Keratinocyte (primary cell): ENCODE data around the gene PLXNB3. TPM values are rescaled to one million over a fixed set of nuclear protein-coding genes. Genes with fewer than 3 reads are reported as not detected.

ENCODE experiments used
- DNase-seq: peaks from one replicate; pipeline ENCODE4 v3.0.0-alpha.2; 2011; ENCODE audit warnings: low read depth, missing footprints, low spot score
- FAIRE-seq: peaks from 2 replicates; lab custom pipeline; 2011; peaks lifted over from hg19 to GRCh38; lab: Jason Lieb, UNC
- H2AFZ ChIP-seq: 2 replicates; pipeline ENCODE4 v1.6.0; 2012; ENCODE audit warnings: low read length, control low read depth, inconsistent platforms; ENCODE audit not compliant: control insufficient read depth
- H3K27ac ChIP-seq: 2 replicates; pipeline ENCODE4 v1.5.1; 2011; ENCODE audit warnings: low read length; ENCODE audit not compliant: control insufficient read depth, insufficient read depth
- H3K27me3 ChIP-seq: 3 replicates; pipeline ENCODE4 v1.6.0; 2011; ENCODE audit warnings: low read length; ENCODE audit not compliant: control insufficient read depth, insufficient read depth; ENCODE audit errors: extremely low read depth
- H3K36me3 ChIP-seq, 2 experiments: 2 replicates in 1 of 2; 3 replicates in 1 of 2; pipeline ENCODE4 v1.5.1; 2011; ENCODE audit warnings: low read length in 2 of 2, mild to moderate bottlenecking in 1 of 2; ENCODE audit not compliant: control insufficient read depth in 2 of 2, insufficient read depth in 2 of 2; ENCODE audit errors: extremely low read depth in 1 of 2
- H3K4me1 ChIP-seq: 3 replicates; pipeline ENCODE4 v1.5.1; 2011; ENCODE audit warnings: low read length; ENCODE audit not compliant: control insufficient read depth, insufficient read depth; ENCODE audit errors: extremely low read depth
- H3K4me2 ChIP-seq: 3 replicates; pipeline ENCODE4 v1.6.0; 2011; ENCODE audit warnings: low read depth, low read length; ENCODE audit not compliant: control insufficient read depth, insufficient read depth; ENCODE audit errors: extremely low read depth
- H3K4me3 ChIP-seq, 3 experiments: fragments of 200-600 bp in 1 of 3; sonication (generic) in 1 of 3; 2 replicates in 2 of 3; 3 replicates in 1 of 3; pipeline ENCODE4 v1.5.1; 2011 to 2016; ENCODE audit warnings: low read length in 3 of 3, mild to moderate bottlenecking in 3 of 3, control low read depth in 2 of 3, inconsistent platforms in 1 of 3, low read depth in 1 of 3, mixed read lengths in 1 of 3, mixed run types in 1 of 3, moderate library complexity in 1 of 3; ENCODE audit not compliant: control insufficient read depth in 2 of 3, insufficient read depth in 2 of 3; ENCODE audit errors: extremely low read depth in 1 of 3
- H3K79me2 ChIP-seq: 2 replicates; pipeline ENCODE4 v1.6.0; 2012; ENCODE audit warnings: low read length; ENCODE audit not compliant: control insufficient read depth, insufficient read depth
- H3K9ac ChIP-seq: 3 replicates; pipeline ENCODE4 v1.6.0; 2011; ENCODE audit warnings: low read length; ENCODE audit not compliant: control insufficient read depth, insufficient read depth; ENCODE audit errors: extremely low read depth
- H3K9me1 ChIP-seq: 3 replicates; pipeline ENCODE4 v1.6.0; 2011; ENCODE audit warnings: low read length; ENCODE audit not compliant: control insufficient read depth, insufficient read depth; ENCODE audit errors: extremely low read depth
- H3K9me3 ChIP-seq: 2 replicates; pipeline ENCODE4 v1.5.1; 2012; ENCODE audit warnings: low read depth, low read length; ENCODE audit not compliant: control insufficient read depth
- H4K20me1 ChIP-seq: 3 replicates; pipeline ENCODE4 v1.6.0; 2011; ENCODE audit warnings: low read length; ENCODE audit not compliant: control insufficient read depth, insufficient read depth; ENCODE audit errors: extremely low read depth
- CTCF ChIP-seq, 3 experiments: IDR thresholded peaks in 1 of 3; conservative IDR thresholded peaks in 1 of 3; optimal IDR thresholded peaks in 1 of 3; 2 replicates in 2 of 3; 3 replicates in 1 of 3; pipeline versions ENCODE3 to v1.5.1; 2011; ENCODE audit warnings: low read length in 3 of 3, mild to moderate bottlenecking in 3 of 3, moderate library complexity in 2 of 3, control low read depth in 1 of 3, inconsistent platforms in 1 of 3; ENCODE audit not compliant: insufficient read depth in 2 of 3; ENCODE audit errors: extremely low read depth in 1 of 3
- EZH2 ChIP-seq: IDR thresholded peaks from one replicate; pipeline ENCODE4 v1.6.1; 2012; ENCODE audit warnings: inconsistent platforms, mild to moderate bottlenecking, low read length, moderate library complexity
- dilution Hi-C: fragments of 300-500 bp; cut with MboI; formaldehyde crosslinking; loops from one replicate; pipeline ENCODE4 v1.7.0; 2020; ENCODE audit warnings: low sequenced_read_pairs; ENCODE audit not compliant: extremely low pct_ligation_motif_present
- polyA plus RNA-seq, 5 experiments: library from polyadenylated mRNA; depleted of rRNA in 3 of 5; stranded (reverse) in 3 of 5; stranded (forward) in 1 of 5; unstranded in 1 of 5; fragments of >200 nt; gene quantifications; 1 replicate in 1 of 5; 2 replicates in 3 of 5; 3 replicates in 1 of 5; pipeline versions ENCODE4 v1.2.1 to v1.2.3, GENCODE V29; 2011 to 2012; ENCODE audit warnings: missing spikeins in 2 of 5, low read depth in 1 of 5, low replicate concordance in 1 of 5

Gene PLXNB3
- polyA plus RNA-seq, 1 donor (not counting 4 experiments of a cell fraction or from before 2014, with no cell fraction given), result 7.2 TPM

GRCh38 chrX:153738056-153738605 lies 25.9 kb upstream of the PLXNB3 start:
- Histone ChIP-seq H3K9me1 (no peaks in the 10 kb centered on the region), H3K4me2 (no peak overlapping the region), H3K27ac (no peak overlapping the region), H3K79me2 (no peaks in the 10 kb centered on the region), H3K36me3 (no peaks in the 10 kb centered on the region), H3K27me3 (no peaks in the 10 kb centered on the region), H3K9ac (no peak overlapping the region), H3K4me1 (peaks cover 4% of the 10 kb centered on the region), H4K20me1 (no peaks in the 10 kb centered on the region), H2AFZ (no peak overlapping the region), H3K9me3 (no peaks in the 10 kb centered on the region), H3K4me3 (no peak overlapping the region)
- DNase-seq, result no peak
- TF ChIP-seq CTCF (optimal IDR thresholded peaks at IDR 0.05 in 1 of 3, IDR thresholded peaks at IDR 0.05 in 1 of 3, conservative IDR thresholded peaks at IDR 0.05 in 1 of 3; ENCODE audit: extremely low read depth in 1 of 3, insufficient read depth in 2 of 3, low read length in 3 of 3), result no peak
- no peak for TF ChIP-seq EZH2
- dilution Hi-C loops, result no loop called here
- no peak for FAIRE-seq

DNA sequence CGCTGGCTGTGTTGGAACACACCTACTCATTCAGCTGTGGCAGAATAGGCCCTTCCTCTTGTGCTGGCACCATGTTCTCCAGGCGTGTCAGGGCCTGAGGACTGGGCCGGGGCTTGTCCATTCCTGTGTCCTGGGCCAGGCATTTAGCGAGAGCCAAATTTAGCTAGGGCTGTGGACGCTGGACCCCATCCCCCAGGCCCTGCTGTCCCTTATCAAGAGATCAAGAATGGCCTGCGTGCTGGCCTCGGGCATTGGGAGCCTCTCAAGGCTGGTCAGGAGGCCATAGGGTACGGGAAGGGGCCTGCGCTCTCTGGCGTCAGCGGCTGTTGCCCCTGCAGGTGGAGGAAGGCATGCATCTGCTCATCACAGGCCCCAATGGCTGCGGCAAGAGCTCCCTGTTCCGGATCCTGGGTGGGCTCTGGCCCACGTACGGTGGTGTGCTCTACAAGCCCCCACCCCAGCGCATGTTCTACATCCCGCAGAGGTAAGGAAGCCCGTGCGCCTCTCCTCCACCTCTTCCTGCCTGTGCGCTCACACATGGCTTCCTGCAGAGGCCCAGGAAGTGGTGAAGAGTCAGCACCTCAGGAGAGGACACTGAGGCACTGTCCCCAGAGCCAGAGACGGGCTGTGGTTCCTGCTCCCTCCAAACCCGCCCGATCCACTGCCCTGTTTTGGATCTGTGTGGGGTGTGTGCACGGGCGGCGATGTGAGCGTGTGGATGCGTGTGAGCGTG lies 24.1 kb upstream of the PLXNB3 start:
- dilution Hi-C loops, result no loop called here
- H2AFZ ChIP-seq, result no peak overlapping the region
- no peak for DNase-seq
- no peaks in the 10 kb centered on the region for H4K20me1 ChIP-seq
- H3K9me3 ChIP-seq, result no peaks in the 10 kb centered on the region
- H3K36me3 ChIP-seq, result no peaks in the 10 kb centered on the region
- H3K4me3 ChIP-seq, result no peak overlapping the region
- FAIRE-seq, result no peak
- no peaks in the 10 kb centered on the region for H3K9me1 ChIP-seq
- peaks cover 7% of the 10 kb centered on the region for H3K4me1 ChIP-seq
- no peak overlapping the region for H3K27ac ChIP-seq
- no peaks in the 10 kb centered on the region for H3K79me2 ChIP-seq
- no peaks in the 10 kb centered on the region for H3K27me3 ChIP-seq
- no peak overlapping the region for H3K4me2 ChIP-seq
- no peak overlapping the region for H3K9ac ChIP-seq
- TF ChIP-seq EZH2, result no peak
- no peak for TF ChIP-seq CTCF (optimal IDR thresholded peaks at IDR 0.05 in 1 of 3, IDR thresholded peaks at IDR 0.05 in 1 of 3, conservative IDR thresholded peaks at IDR 0.05 in 1 of 3; ENCODE audit: extremely low read depth in 1 of 3, insufficient read depth in 2 of 3, low read length in 3 of 3)
